Endothelial cell of umbilical vein (primary cell): ENCODE results near the gene EPYC. TPM values are rescaled to one million over a fixed set of nuclear protein-coding genes. Genes with fewer than 3 reads are reported as not detected.

Experiments
- polyA plus RNA-seq, 4 experiments: library from polyadenylated mRNA; depleted of rRNA in 3 of 4; stranded (reverse) in 3 of 4; unstranded in 1 of 4; fragments of >200 nt; gene quantifications; 2 replicates each; pipeline versions ENCODE4 v1.2.1 to v1.2.3, GENCODE V29; 2011 to 2012; ENCODE audit warnings: missing spikeins in 1 of 4
- total RNA-seq: library from RNA; stranded (reverse); gene quantifications from 2 replicates; pipeline ENCODE4 v1.2.3, GENCODE V29; 2021

EPYC gene
- total and polyA plus RNA-seq, 2 donors (not counting 3 experiments of a cell fraction or from before 2014, with no cell fraction given) = not detected

Other genes with a start within 250 kb of the EPYC start
- not detected in 2 replicates for gene CCER1, start 49.8 kb downstream of the EPYC start, total RNA-seq
- not detected in 2 replicates for gene CCER1, start 49.8 kb downstream of the EPYC start, polyA plus RNA-seq
- gene KERA, start 53.1 kb upstream of the EPYC start, total RNA-seq = not detected in 2 replicates
- gene KERA, start 53.1 kb upstream of the EPYC start, polyA plus RNA-seq = not detected in 2 replicates
- gene LUM, start 106.5 kb upstream of the EPYC start, total RNA-seq = 1.9 TPM in 1 of 2 replicates, not detected in the other
- gene LUM, start 106.5 kb upstream of the EPYC start, polyA plus RNA-seq = 0.05 and 0.29 TPM in 2 replicates
- 0.42 TPM in 1 of 2 replicates, not detected in the other for gene DCN, start 177.8 kb upstream of the EPYC start, total RNA-seq
- 0.38 and 0.43 TPM in 2 replicates for gene DCN, start 177.8 kb upstream of the EPYC start, polyA plus RNA-seq